Measurements from ENCODE around the gene CLCN7.

DNA sequence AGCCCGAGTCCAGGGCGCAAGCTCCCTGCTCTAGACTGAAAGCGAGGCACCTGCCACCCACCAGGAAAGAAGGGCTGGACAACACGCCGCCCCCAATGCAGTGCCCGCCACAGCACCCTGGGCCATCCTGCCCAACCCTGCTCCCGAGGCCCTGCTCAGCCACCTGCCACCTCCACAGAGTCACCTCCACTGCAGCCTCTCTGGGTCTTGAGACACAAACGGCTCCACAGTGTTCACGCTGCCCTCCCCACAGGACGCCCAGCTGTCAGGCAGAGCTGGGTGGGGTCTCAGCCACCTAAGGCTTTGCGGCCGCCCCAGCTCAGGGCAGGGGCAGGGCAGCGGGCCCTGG lies 9.3 kb downstream of the CLCN7 start:
- TF ChIP-seq, protein P1, sequence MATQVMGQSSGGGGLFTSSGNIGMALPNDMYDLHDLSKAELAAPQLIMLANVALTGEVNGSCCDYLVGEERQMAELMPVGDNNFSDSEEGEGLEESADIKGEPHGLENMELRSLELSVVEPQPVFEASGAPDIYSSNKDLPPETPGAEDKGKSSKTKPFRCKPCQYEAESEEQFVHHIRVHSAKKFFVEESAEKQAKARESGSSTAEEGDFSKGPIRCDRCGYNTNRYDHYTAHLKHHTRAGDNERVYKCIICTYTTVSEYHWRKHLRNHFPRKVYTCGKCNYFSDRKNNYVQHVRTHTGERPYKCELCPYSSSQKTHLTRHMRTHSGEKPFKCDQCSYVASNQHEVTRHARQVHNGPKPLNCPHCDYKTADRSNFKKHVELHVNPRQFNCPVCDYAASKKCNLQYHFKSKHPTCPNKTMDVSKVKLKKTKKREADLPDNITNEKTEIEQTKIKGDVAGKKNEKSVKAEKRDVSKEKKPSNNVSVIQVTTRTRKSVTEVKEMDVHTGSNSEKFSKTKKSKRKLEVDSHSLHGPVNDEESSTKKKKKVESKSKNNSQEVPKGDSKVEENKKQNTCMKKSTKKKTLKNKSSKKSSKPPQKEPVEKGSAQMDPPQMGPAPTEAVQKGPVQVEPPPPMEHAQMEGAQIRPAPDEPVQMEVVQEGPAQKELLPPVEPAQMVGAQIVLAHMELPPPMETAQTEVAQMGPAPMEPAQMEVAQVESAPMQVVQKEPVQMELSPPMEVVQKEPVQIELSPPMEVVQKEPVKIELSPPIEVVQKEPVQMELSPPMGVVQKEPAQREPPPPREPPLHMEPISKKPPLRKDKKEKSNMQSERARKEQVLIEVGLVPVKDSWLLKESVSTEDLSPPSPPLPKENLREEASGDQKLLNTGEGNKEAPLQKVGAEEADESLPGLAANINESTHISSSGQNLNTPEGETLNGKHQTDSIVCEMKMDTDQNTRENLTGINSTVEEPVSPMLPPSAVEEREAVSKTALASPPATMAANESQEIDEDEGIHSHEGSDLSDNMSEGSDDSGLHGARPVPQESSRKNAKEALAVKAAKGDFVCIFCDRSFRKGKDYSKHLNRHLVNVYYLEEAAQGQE (IDR thresholded peaks at IDR 0.05; ENCODE audit: unreplicated experiment) = no peak
- no peak for TF ChIP-seq CREB1 (CRISPR knock-in tag; IDR thresholded peaks at IDR 0.05; ENCODE audit: low read depth)
- no peak for TF ChIP-seq JUNB (IDR thresholded peaks at IDR 0.05; ENCODE audit: unreplicated experiment)
- TF ChIP-seq POLR2AphosphoS5 (IDR thresholded peaks at IDR 0.05; ENCODE audit: low read depth) = no peak
- TF ChIP-seq, protein P2, sequence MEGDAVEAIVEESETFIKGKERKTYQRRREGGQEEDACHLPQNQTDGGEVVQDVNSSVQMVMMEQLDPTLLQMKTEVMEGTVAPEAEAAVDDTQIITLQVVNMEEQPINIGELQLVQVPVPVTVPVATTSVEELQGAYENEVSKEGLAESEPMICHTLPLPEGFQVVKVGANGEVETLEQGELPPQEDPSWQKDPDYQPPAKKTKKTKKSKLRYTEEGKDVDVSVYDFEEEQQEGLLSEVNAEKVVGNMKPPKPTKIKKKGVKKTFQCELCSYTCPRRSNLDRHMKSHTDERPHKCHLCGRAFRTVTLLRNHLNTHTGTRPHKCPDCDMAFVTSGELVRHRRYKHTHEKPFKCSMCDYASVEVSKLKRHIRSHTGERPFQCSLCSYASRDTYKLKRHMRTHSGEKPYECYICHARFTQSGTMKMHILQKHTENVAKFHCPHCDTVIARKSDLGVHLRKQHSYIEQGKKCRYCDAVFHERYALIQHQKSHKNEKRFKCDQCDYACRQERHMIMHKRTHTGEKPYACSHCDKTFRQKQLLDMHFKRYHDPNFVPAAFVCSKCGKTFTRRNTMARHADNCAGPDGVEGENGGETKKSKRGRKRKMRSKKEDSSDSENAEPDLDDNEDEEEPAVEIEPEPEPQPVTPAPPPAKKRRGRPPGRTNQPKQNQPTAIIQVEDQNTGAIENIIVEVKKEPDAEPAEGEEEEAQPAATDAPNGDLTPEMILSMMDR (conservative IDR thresholded peaks at IDR 0.05; ENCODE audit: low read depth in 2 of 2) = no peak
- TF ChIP-seq STAT1 (IDR thresholded peaks at IDR 0.05; ENCODE audit: unreplicated experiment) = no peak
- TF ChIP-seq EZH2 (IDR thresholded peaks at IDR 0.05; ENCODE audit: low read depth, unreplicated experiment) = no peak
- no peak for TF ChIP-seq EZH2phosphoT487 (IDR thresholded peaks at IDR 0.05; ENCODE audit: unreplicated experiment)
- TF ChIP-seq NANOG (IDR thresholded peaks at IDR 0.05; ENCODE audit: borderline replicate concordance) = no peak
- TF ChIP-seq, protein P3, sequence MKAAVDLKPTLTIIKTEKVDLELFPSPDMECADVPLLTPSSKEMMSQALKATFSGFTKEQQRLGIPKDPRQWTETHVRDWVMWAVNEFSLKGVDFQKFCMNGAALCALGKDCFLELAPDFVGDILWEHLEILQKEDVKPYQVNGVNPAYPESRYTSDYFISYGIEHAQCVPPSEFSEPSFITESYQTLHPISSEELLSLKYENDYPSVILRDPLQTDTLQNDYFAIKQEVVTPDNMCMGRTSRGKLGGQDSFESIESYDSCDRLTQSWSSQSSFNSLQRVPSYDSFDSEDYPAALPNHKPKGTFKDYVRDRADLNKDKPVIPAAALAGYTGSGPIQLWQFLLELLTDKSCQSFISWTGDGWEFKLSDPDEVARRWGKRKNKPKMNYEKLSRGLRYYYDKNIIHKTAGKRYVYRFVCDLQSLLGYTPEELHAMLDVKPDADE (IDR thresholded peaks at IDR 0.05) = no peak
- TF ChIP-seq, protein P4, sequence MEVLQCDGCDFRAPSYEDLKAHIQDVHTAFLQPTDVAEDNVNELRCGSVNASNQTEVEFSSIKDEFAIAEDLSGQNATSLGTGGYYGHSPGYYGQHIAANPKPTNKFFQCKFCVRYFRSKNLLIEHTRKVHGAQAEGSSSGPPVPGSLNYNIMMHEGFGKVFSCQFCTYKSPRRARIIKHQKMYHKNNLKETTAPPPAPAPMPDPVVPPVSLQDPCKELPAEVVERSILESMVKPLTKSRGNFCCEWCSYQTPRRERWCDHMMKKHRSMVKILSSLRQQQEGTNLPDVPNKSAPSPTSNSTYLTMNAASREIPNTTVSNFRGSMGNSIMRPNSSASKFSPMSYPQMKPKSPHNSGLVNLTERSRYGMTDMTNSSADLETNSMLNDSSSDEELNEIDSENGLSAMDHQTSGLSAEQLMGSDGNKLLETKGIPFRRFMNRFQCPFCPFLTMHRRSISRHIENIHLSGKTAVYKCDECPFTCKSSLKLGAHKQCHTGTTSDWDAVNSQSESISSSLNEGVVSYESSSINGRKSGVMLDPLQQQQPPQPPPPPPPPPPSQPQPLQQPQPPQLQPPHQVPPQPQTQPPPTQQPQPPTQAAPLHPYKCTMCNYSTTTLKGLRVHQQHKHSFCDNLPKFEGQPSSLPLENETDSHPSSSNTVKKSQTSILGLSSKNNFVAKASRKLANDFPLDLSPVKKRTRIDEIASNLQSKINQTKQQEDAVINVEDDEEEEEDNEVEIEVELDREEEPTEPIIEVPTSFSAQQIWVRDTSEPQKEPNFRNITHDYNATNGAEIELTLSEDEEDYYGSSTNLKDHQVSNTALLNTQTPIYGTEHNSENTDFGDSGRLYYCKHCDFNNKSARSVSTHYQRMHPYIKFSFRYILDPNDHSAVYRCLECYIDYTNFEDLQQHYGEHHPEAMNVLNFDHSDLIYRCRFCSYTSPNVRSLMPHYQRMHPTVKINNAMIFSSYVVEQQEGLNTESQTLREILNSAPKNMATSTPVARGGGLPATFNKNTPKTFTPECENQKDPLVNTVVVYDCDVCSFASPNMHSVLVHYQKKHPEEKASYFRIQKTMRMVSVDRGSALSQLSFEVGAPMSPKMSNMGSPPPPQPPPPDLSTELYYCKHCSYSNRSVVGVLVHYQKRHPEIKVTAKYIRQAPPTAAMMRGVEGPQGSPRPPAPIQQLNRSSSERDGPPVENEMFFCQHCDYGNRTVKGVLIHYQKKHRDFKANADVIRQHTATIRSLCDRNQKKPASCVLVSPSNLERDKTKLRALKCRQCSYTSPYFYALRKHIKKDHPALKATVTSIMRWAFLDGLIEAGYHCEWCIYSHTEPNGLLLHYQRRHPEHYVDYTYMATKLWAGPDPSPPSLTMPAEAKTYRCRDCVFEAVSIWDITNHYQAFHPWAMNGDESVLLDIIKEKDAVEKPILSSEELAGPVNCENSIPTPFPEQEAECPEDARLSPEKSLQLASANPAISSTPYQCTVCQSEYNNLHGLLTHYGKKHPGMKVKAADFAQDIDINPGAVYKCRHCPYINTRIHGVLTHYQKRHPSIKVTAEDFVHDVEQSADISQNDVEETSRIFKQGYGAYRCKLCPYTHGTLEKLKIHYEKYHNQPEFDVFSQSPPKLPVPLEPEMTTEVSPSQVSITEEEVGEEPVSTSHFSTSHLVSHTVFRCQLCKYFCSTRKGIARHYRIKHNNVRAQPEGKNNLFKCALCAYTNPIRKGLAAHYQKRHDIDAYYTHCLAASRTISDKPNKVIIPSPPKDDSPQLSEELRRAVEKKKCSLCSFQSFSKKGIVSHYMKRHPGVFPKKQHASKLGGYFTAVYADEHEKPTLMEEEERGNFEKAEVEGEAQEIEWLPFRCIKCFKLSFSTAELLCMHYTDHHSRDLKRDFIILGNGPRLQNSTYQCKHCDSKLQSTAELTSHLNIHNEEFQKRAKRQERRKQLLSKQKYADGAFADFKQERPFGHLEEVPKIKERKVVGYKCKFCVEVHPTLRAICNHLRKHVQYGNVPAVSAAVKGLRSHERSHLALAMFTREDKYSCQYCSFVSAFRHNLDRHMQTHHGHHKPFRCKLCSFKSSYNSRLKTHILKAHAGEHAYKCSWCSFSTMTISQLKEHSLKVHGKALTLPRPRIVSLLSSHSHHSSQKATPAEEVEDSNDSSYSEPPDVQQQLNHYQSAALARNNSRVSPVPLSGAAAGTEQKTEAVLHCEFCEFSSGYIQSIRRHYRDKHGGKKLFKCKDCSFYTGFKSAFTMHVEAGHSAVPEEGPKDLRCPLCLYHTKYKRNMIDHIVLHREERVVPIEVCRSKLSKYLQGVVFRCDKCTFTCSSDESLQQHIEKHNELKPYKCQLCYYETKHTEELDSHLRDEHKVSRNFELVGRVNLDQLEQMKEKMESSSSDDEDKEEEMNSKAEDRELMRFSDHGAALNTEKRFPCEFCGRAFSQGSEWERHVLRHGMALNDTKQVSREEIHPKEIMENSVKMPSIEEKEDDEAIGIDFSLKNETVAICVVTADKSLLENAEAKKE (CRISPR knock-in tag; IDR thresholded peaks at IDR 0.05) = no peak
- no peak for TF ChIP-seq ZNF114 (CRISPR knock-in tag; IDR thresholded peaks at IDR 0.05)

Data from GM23338 (cell line).